Activated T-cell treated with anti-CD3 and anti-CD28 coated beads for 24 hours (primary cell): Measurements from ENCODE around the gene NHSL2.

Experiments
- DNase-seq: peaks from one replicate; pipeline ENCODE4 v3.0.0-alpha.2; 2020; ENCODE audit warnings: low read depth

NHSL2 gene

GRCh38 chrX:72020204-72020603 lies 109.6 kb downstream of the NHSL2 start:
- DNase-seq = no peak

- no peak for DNase-seq
These were observed 110.1 kb downstream of the NHSL2 start for GRCh38 chrX:72020788-72021187.

GRCh38 chrX:72021975-72022374 lies 111.3 kb downstream of the NHSL2 start:
- DNase-seq = no peak

- DNase-seq = no peak
These were observed 112.4 kb downstream of the NHSL2 start for GRCh38 chrX:72023071-72023470.

- no peak for DNase-seq
These were observed 114.7 kb downstream of the NHSL2 start for GRCh38 chrX:72025236-72025770.

GRCh38 chrX:72026341-72027023 lies 115.8 kb downstream of the NHSL2 start:
- DNase-seq = no peak

- no peak for DNase-seq
These were observed 116.6 kb downstream of the NHSL2 start for GRCh38 chrX:72027024-72027913.

GRCh38 chrX:72027914-72028307 lies 117.3 kb downstream of the NHSL2 start:
- DNase-seq = no peak

- no peak for DNase-seq
These were observed 118.2 kb downstream of the NHSL2 start for GRCh38 chrX:72028701-72029470.

GRCh38 chrX:72029483-72030411 lies 119.1 kb downstream of the NHSL2 start:
- DNase-seq = no peak

GRCh38 chrX:72030431-72030830 lies 119.8 kb downstream of the NHSL2 start:
- no peak for DNase-seq

GRCh38 chrX:72031118-72031517 lies 120.5 kb downstream of the NHSL2 start:
- no peak for DNase-seq

- DNase-seq = no peak
These were observed 121.0 kb downstream of the NHSL2 start for GRCh38 chrX:72031634-72032033.

GRCh38 chrX:72037601-72038000 lies 127.0 kb downstream of the NHSL2 start:
- no peak for DNase-seq

GRCh38 chrX:72038016-72038415 lies 127.4 kb downstream of the NHSL2 start:
- DNase-seq = no peak

GRCh38 chrX:72038868-72039267 lies 128.2 kb downstream of the NHSL2 start:
- DNase-seq = no peak

- DNase-seq = no peak
These were observed 129.9 kb downstream of the NHSL2 start for GRCh38 chrX:72040506-72040905.

- DNase-seq = no peak
These were observed 130.5 kb downstream of the NHSL2 start for GRCh38 chrX:72041176-72041575.

GRCh38 chrX:72041871-72042851 lies 131.5 kb downstream of the NHSL2 start:
- no peak for DNase-seq

GRCh38 chrX:72042852-72043248 lies 132.2 kb downstream of the NHSL2 start:
- DNase-seq = no peak
